Measurements from ENCODE around the gene FAM110D. TPM values are rescaled to one million over a fixed set of nuclear protein-coding genes. Genes with fewer than 3 reads are reported as not detected.

Gene FAM110D
- polyA plus RNA-seq, 1 experiment = not detected

DNA sequence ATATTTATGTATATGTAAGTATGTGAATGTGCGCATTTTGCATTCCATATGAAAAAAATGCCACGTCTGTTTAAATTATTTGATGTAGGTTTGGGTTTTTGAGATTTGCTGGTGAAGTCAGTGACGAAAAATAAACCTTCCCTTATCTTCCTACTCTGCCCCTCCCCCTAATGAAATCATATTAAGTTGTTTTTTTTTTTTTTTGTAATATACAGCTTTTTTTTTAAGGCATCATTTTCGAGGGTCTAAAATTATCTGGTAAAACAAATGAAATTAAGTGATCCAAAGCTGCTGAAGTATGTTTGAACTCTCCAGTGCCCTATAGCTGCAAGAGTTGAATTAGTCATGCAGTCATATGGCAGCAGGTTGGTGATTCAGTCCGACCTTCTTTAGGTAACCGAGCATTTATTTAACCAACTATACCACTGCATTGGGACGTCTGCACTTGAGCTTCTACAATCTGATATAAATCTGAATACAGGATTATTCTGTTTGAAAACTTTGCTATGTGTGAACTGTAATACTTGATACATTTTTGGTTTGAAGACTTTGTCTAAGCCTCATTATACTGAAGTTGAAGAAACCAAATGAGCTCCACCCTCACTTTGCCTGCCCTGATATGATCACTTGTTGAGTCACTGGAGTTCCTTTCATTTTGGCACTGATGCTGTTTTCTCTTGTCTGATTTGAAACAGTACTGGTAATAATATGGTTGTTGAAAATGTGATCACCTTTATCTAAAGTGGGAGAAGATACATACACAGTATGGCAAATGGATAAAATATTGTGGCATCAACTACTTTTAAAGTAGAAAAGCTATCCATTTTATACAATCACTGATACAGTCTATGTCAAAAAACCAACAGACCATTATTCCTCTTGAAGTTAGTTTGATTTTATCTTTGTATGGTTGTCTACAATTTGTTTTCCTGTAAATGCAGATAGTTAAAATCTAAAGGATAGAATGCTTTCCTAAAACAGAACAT is 35.6 kb upstream of the FAM110D start:
- ChIA-PET POLR2A (no interaction called here), CTCF (interaction anchor here (0.6 to 4.1 kb wide), 6 partner anchors 8 to 46 kb away, joined by 3 to 24 read pairs (median 4); partner anchors contain the start of gene ZNF593)
- H3K4me3 ChIP-seq (ENCODE audit: low read depth, low read length) = no peak overlapping the region
- no peaks in the 10 kb centered on the region for H3K27me3 ChIP-seq (ENCODE audit: control insufficient read depth, insufficient read depth, low read length)
- TF ChIP-seq, protein P1, sequence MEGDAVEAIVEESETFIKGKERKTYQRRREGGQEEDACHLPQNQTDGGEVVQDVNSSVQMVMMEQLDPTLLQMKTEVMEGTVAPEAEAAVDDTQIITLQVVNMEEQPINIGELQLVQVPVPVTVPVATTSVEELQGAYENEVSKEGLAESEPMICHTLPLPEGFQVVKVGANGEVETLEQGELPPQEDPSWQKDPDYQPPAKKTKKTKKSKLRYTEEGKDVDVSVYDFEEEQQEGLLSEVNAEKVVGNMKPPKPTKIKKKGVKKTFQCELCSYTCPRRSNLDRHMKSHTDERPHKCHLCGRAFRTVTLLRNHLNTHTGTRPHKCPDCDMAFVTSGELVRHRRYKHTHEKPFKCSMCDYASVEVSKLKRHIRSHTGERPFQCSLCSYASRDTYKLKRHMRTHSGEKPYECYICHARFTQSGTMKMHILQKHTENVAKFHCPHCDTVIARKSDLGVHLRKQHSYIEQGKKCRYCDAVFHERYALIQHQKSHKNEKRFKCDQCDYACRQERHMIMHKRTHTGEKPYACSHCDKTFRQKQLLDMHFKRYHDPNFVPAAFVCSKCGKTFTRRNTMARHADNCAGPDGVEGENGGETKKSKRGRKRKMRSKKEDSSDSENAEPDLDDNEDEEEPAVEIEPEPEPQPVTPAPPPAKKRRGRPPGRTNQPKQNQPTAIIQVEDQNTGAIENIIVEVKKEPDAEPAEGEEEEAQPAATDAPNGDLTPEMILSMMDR (IDR thresholded peaks at IDR 0.05; ENCODE audit: insufficient read depth, low read depth, low read length) = no peak
- no peaks in the 10 kb centered on the region for H3K36me3 ChIP-seq (ENCODE audit: control insufficient read depth, insufficient read depth, low read length)
- DNase-seq (ENCODE audit: low read depth) = no peak

DNA sequence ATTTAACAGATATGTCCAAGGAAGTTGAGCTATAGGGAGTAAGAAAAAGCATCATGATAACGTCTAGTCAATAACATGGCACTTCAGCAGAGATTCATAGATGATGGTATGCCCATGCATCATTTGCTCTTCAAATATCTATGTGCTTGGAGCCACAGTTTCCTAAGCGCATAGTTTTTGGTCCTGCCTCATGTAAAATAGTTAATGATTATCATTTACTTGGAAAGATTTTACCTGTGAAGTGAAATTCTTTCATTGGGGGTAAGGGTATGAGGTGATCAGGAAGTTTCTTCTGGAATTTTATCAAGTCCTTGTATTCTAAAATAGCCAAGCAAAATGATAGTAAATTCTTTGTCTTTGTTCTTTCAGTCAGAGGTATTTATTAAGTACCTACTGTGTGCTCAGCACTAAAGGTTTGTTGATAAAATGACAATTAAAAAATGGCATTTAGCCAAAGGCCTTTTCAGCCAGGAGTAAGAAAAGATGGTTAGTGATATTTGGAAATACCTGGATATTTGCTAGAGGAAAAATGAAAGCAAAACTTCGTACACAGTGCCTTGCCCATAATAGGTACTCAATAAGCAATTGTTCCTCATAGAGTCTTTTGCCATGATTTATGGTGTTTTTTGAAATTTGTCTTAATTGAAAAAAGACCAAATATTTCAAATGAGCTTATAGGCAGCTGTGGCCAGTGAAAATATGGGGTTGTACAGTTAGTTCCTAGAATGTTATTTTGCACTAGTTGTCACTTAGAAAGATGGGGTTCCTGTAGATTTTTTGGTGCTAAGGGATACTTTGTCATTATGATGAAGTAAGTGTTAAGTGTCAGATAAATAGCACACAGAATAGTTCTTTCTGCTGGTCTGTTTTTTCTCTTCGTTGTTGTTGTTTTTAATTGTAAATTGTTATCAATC is 34.2 kb upstream of the FAM110D start:
- TF ChIP-seq, protein P1 (IDR thresholded peaks at IDR 0.05; ENCODE audit: insufficient read depth, low read depth, low read length) = no peak
- DNase-seq (ENCODE audit: low read depth) = no peak
- ChIA-PET CTCF (interaction anchor here (0.7 to 6.8 kb wide), 5 partner anchors 10 to 143 kb away, joined by 3 to 76 read pairs (median 4); no protein-coding TSS in a partner anchor), POLR2A (no interaction called here)
- H3K36me3 ChIP-seq (ENCODE audit: control insufficient read depth, insufficient read depth, low read length) = no peaks in the 10 kb centered on the region
- no peak overlapping the region for H3K4me3 ChIP-seq (ENCODE audit: low read depth, low read length)
- 0 out of 2 replicates have a peak, but pooled peaks cover 2% of the 10 kb centered on the region for H3K27me3 ChIP-seq (ENCODE audit: control insufficient read depth, insufficient read depth, low read length)

DNA sequence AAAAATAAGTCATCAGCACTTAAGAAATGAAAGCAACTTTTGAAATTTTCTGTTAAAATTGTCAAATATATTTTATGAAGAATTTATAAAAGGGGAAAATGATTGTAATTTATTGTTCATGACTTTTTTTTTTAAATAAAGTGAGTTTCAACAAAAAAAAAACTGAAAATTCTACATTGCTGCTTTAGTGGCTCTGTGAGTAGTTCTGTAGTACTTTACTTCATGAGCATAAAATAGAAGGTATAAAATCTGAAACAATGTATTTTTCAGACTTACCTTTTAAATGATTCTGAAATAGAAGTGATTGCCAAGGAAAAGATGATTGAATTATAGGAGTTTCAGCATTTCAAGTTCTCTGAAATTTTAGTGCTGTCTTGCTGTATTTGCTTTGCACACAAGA is 33.5 kb upstream of the FAM110D start:
- ChIA-PET POLR2A (no interaction called here), CTCF (interaction anchor here (0.7 to 6.8 kb wide), 4 partner anchors 17 to 142 kb away, joined by 3 to 76 read pairs (median 4); no protein-coding TSS in a partner anchor)
- TF ChIP-seq, protein P1 (IDR thresholded peaks at IDR 0.05; ENCODE audit: insufficient read depth, low read depth, low read length) = no peak
- Histone ChIP-seq H3K36me3 (ENCODE audit: control insufficient read depth, insufficient read depth, low read length) (no peaks in the 10 kb centered on the region), H3K4me3 (ENCODE audit: low read depth, low read length) (no peak overlapping the region), H3K27me3 (ENCODE audit: control insufficient read depth, insufficient read depth, low read length) (0 out of 2 replicates have a peak, but pooled peaks cover 2% of the 10 kb centered on the region)
- DNase-seq (ENCODE audit: low read depth) = no peak

DNA sequence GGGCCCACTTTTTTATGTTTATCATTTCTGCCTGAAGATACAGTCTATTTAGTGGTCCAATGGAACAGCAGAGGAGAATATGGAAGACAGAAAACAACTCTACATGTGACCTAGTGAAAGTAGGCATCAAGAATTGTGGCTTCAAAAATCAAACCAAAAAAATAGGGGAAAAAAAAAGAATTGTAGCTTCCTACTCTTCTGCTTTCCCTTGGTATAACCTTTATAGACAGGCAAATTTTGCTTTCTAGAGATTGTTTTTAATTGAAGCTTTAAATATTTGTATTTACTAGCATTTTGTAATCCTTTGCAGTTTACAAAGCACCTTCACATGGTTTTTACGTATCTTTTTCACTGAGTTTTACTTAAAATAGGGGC is 32.9 kb upstream of the FAM110D start:
- Histone ChIP-seq H3K4me3 (ENCODE audit: low read depth, low read length) (no peak overlapping the region), H3K27me3 (ENCODE audit: control insufficient read depth, insufficient read depth, low read length) (peaks cover 5% of the 10 kb centered on the region), H3K36me3 (ENCODE audit: control insufficient read depth, insufficient read depth, low read length) (no peaks in the 10 kb centered on the region)
- ChIA-PET POLR2A (no interaction called here), CTCF (interaction anchor here (0.7 to 6.8 kb wide), 4 partner anchors 13 to 109 kb away, joined by 3 to 76 read pairs (median 5); no protein-coding TSS in a partner anchor)
- no peak for DNase-seq (ENCODE audit: low read depth)
- TF ChIP-seq, protein P1 (IDR thresholded peaks at IDR 0.05; ENCODE audit: insufficient read depth, low read depth, low read length) = no peak
